Measurements from ENCODE around the gene JADE2.
"Not testable (repeated sequence)": the region's sequence is repeated elsewhere in the genome, so short reads cannot be mapped to it uniquely, and the experiment has no call there.

Gene JADE2

GRCh38 chr5:134533115-134533815, 7.8 kb downstream of the JADE2 start:
- DNase-seq, result no peak

GRCh38 chr5:134534058-134534725, 8.7 kb downstream of the JADE2 start:
- no peak for DNase-seq

GRCh38 chr5:134534726-134535110, 9.2 kb downstream of the JADE2 start:
- DNase-seq, result no peak

GRCh38 chr5:134536876-134537275, 11.4 kb downstream of the JADE2 start:
- DNase-seq, result no peak

GRCh38 chr5:134537297-134537696, 11.8 kb downstream of the JADE2 start:
- no peak for DNase-seq

- no peak for DNase-seq
Observed at GRCh38 chr5:134538296-134538695, 12.8 kb downstream of the JADE2 start.

GRCh38 chr5:134539732-134540131, 14.3 kb downstream of the JADE2 start:
- no peak for DNase-seq

GRCh38 chr5:134540747-134541733, 15.6 kb downstream of the JADE2 start:
- no peak for DNase-seq

GRCh38 chr5:134541736-134542376, 16.4 kb downstream of the JADE2 start:
- DNase-seq, result no peak

- DNase-seq, result no peak
Observed at GRCh38 chr5:134543820-134544614, 18.5 kb downstream of the JADE2 start.

- DNase-seq, result peak; percentile 48
Observed at GRCh38 chr5:134545070-134545868, 19.8 kb downstream of the JADE2 start.

- no peak for DNase-seq
Observed at GRCh38 chr5:134547066-134547465, 21.6 kb downstream of the JADE2 start.

GRCh38 chr5:134547579-134547978, 22.1 kb downstream of the JADE2 start:
- no peak for DNase-seq

GRCh38 chr5:134547999-134548658, 22.7 kb downstream of the JADE2 start:
- DNase-seq, result no peak

GRCh38 chr5:134549714-134550113, 24.2 kb downstream of the JADE2 start:
- no peak for DNase-seq

- no peak for DNase-seq
Observed at GRCh38 chr5:134550271-134551214, 25.1 kb downstream of the JADE2 start.

- DNase-seq, result no peak
Observed at GRCh38 chr5:134551901-134552300, 26.4 kb downstream of the JADE2 start.

- DNase-seq, result no peak
Observed at GRCh38 chr5:134552301-134552700, 26.8 kb downstream of the JADE2 start.

GRCh38 chr5:134552716-134553115, 27.2 kb downstream of the JADE2 start:
- not testable (repeated sequence) for DNase-seq

Data from SIG-M5 (cell line).